Epithelial cell of prostate (primary cell): ENCODE data around the gene RFNG.

Experiments
- DNase-seq: peaks from one replicate; pipeline ENCODE4 v3.0.0-alpha.2; 2011; ENCODE audit warnings: low read depth, low spot score
- H3K27ac ChIP-seq: fragments of 450-650 bp; 2 replicates; pipeline ENCODE4 v1.5.1; 2017; ENCODE audit warnings: mild to moderate bottlenecking

The RFNG gene, protein sequence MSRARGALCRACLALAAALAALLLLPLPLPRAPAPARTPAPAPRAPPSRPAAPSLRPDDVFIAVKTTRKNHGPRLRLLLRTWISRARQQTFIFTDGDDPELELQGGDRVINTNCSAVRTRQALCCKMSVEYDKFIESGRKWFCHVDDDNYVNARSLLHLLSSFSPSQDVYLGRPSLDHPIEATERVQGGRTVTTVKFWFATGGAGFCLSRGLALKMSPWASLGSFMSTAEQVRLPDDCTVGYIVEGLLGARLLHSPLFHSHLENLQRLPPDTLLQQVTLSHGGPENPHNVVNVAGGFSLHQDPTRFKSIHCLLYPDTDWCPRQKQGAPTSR

DNA sequence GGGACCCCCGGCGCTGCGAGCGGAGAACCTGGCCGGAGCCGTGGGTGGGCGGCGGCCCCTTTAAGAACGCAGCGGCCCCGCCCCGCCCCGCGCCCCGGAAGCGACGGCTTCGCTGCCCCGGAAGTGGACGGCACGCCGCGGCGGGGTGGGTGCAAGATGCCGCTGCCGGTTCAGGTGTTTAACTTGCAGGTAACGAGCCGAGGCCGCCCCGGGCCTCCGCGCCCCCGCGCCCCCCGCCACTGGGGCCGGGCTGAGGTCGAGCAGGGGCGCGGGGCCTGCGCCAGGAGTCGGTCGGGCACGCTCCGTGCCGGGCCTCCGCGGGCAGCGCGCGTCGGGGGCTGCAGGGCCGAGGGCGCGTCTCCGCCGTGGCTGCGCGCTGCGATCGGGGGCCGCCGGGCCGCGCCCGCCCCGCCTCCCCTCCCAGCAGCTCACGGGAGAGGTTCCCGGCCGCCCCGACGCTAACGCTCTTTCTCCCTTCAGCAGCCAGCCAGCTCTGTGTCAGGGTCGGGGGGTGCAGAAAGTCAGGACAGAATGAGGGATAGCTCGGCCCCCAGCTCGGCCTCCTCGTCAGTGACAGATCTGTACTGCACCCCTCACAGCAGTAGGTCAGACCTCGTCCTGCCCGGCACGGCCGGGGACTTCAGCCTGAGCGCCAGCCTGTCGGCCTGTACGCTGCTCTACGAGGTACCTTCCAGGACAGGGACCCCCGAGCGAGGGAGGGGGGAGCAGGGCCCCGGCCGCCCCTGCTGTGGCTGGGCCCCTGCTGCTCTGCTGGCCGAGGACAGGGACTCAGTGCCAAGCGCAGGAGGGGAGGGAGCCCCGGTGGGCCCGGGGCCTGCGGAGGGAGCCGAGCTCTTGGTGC, at the start of gene RFNG, which contains the start of gene GPS1:
TSS of gene RFNG (minus strand) at position 36 of the 862 bp plus-strand sequence. CDS start 45 bp downstream, outside the sequence.
TSS of gene GPS1 (plus strand) at position 123 of the 862 bp plus-strand sequence. CDS start at position 157, 34 bp downstream.
- H3K27ac ChIP-seq: peak within 1 kb of the TSS; percentile 43
- DNase-seq: no peak

GRCh38 chr17:82101301-82101715, 49.7 kb upstream of the RFNG start:
- no peak overlapping the region for H3K27ac ChIP-seq
- DNase-seq: no peak

DNA sequence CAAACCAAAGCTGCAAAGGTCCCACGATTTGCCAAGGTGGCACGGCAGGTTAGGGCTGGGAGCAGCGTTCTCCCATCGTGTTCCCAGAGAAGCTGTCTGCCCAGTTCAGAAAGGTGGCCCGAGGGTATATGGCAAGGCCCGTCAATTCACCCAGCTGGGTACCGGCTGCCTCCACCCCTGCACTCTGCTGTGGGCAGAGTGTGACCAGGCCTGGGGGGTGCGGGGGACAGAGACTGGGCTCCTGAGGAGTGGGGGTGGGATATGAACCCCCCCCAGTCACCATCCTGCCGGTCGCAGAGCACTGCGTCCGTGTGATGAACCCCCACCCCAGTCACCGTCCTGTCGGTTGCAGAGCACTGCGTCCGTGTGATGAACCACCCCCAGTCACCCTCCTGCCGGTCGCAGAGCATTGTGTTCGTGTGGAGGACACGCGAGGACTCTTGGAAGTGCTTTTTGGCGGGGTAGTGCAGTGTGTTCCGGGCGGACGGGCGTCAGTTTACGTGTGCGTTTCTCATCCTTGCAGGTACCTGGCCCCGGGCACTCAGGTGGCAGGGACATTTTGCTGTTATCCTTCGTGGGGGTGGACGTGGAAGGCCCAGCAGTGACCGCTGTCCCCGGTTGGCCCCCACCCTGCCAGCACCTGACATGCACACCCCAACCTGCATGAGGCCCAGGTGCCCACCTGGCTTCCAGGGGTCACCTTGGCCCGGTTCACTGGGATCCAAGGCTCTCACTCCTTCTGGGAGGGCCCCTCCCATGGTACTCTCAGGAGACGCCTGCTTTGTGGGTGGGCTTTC, 49.1 kb upstream of the RFNG start:
- no peak overlapping the region for H3K27ac ChIP-seq
- no peak for DNase-seq

- DNase-seq: no peak
- H3K27ac ChIP-seq: peak overlapping the region; percentile 79
Measured at GRCh38 chr17:82098939-82099763, 47.5 kb upstream of the RFNG start.

- H3K27ac ChIP-seq: peak within 1 kb of the TSS; percentile 79
- DNase-seq: peak; percentile 74
Measured at GRCh38 chr17:82098169-82098938, 46.7 kb upstream of the RFNG start, which contains the start of gene FASN. FASN (minus strand) TSS chr17:82098236; CDS start chr17:82096445, 1,791 bp downstream.

- no peak for DNase-seq
- H3K27ac ChIP-seq: peak overlapping the region; percentile 79
Measured at GRCh38 chr17:82097919-82098168, 46.2 kb upstream of the RFNG start.

DNA sequence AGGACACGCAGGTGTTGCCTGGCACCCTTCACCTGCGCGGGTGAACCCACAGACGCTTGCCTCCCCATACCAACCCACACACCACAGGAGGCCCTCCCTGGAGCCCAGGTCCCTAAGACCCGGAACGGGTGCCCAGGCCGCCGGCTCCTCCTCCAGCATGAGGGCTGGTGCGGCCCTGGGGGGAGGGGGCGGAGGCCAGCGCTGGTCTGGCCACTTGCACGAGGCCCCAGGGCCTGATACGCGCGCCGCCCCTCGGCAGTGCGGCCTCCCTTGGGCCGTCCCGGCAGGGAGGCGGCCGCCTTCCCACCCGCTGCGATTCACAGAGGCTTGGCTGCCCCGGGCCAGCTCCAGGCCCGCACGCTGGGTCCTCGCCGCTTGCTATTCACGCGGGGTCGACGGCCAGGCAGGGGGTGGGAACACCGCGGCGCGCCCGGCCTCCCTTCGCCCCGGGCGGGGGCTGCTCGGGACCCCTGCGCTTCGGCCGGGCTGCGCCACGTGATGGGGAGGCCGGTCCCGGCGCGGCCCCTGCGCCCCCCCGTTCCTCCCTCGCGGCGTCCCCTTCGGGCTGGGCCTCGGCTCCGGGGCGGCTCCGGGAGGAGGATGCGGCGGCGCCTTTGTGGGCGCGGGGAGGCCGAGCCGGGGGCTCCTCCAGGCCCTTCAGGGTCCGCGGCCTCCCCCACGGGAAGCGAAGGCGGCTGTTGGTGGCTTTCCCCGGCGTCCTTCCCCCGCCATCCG, 45.7 kb upstream of the RFNG start:
- peak overlapping the region; percentile 79 for H3K27ac ChIP-seq
- no peak for DNase-seq

GRCh38 chr17:82096709-82097183, 45.1 kb upstream of the RFNG start:
- DNase-seq: no peak
- peak overlapping the region; percentile 79 for H3K27ac ChIP-seq

- peak overlapping the region; percentile 79 for H3K27ac ChIP-seq
- no peak for DNase-seq
Measured at GRCh38 chr17:82095777-82096708, 44.4 kb upstream of the RFNG start.

DNA sequence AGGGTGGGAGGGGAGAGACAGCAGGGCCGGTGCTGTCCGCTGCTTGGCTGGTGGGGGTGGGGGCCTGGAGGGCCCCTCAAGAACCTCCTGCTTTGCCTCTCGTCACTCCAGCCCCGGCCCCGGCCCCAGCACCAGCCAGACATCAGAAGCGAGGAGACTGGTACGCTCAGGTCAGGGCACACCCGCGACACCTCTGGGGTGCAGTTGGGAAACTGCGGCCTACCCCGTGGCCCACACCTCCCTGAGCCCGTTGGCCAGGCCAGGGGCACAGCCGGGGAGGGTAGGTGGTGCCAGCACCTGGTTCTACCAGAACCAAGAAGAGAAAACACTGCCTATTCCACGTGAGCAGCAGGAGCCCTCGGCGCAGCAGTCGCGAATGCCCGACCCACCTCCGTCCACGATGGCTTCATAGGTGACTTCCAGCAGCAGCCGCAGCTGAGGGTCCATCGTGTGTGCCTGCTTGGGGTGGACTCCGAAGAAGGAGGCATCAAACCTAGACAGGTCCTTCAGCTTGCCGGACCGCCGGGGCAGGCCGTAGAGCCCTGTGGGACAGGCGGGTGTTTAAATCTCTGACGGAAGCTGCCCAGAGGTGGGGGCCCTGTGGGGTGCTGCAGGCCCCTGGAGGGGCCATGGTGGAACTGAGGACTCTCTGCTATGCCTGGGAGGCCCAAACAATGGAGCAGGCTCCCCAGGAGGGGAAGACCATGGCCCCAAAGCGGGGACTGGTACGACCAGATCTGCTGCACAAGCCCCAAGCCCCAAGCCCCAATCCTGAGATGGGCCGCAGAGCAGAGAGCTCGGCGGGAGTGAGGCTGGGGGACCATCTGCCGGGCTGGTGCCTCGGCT, 43.5 kb upstream of the RFNG start:
- no peak for DNase-seq
- no peak overlapping the region for H3K27ac ChIP-seq

DNA sequence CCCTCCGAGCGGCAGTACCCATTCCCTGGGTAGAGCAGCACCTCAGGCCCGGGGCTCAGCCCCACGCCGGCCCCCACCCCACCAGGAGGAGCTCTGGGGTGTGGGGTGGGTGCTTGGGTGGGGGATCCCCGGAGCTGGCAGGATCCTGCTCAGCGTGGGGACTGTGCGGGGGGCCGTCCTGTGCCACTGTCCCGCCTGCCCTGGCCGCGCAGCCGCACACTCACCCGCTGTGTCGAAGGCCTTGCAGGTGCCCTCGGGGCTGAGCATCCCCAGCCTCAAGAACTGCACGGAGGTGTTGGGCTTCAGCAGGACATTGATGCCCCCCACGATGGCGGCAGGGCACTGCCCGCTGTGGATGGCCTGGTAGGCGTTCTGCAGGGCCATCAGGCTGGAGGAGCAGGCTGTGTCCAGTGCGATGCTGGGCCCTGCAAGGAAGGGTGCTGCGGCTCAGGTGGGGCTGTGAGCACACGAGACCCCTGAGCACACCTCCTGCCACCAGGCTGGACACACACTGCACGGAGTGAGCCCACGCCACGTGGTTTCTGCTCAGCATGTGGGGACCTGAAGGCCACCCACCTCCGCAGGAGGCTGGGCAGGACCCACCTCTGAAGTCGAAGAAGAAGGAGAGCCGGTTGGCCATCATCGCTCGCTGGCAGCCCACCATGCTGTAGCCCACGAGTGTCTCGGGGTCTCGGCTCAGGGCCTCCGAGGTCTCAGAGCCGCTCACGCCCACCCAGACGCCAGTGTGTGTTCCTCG, 41.6 kb upstream of the RFNG start:
- H3K27ac ChIP-seq: no peak overlapping the region
- DNase-seq: no peak

DNA sequence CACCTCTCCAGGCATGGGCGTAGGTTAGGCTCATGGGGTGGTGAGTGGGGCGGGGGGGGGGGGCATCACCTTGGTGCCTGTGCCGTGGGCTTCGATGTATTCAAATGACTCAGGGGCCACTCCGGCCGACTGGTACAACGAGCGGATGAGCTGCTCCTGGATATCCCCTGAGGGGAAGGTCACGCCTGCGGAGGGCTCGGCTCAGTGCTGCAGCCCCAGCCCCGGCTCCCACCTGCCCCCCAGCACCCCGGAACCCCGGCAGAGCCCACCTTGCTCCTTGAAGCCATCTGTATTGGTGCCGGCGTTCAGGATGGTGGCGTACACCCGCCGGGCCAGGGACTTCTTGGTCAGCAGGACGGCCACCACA, 41.0 kb upstream of the RFNG start:
- DNase-seq: no peak
- H3K27ac ChIP-seq: no peak overlapping the region

- H3K27ac ChIP-seq: no peak overlapping the region
- DNase-seq: no peak
Measured at GRCh38 chr17:82092094-82092586, 40.5 kb upstream of the RFNG start.

GRCh38 chr17:82091264-82092066, 39.9 kb upstream of the RFNG start:
- DNase-seq: no peak
- H3K27ac ChIP-seq: no peak overlapping the region
